Keratinocyte (primary cell): ENCODE results near the gene ELFN2. TPM values are rescaled to one million over a fixed set of nuclear protein-coding genes. Genes with fewer than 3 reads are reported as not detected.

Experiments
- DNase-seq: peaks from one replicate; pipeline ENCODE4 v3.0.0-alpha.2; 2011; ENCODE audit warnings: low read depth, missing footprints, low spot score
- FAIRE-seq: peaks from 2 replicates; lab custom pipeline; 2011; peaks lifted over from hg19 to GRCh38; lab: Jason Lieb, UNC
- H2AFZ ChIP-seq: 2 replicates; pipeline ENCODE4 v1.6.0; 2012; ENCODE audit warnings: low read length, control low read depth, inconsistent platforms; ENCODE audit not compliant: control insufficient read depth
- H3K27ac ChIP-seq: 2 replicates; pipeline ENCODE4 v1.5.1; 2011; ENCODE audit warnings: low read length; ENCODE audit not compliant: control insufficient read depth, insufficient read depth
- H3K27me3 ChIP-seq: 3 replicates; pipeline ENCODE4 v1.6.0; 2011; ENCODE audit warnings: low read length; ENCODE audit not compliant: control insufficient read depth, insufficient read depth; ENCODE audit errors: extremely low read depth
- H3K36me3 ChIP-seq, 2 experiments: 2 replicates in 1 of 2; 3 replicates in 1 of 2; pipeline ENCODE4 v1.5.1; 2011; ENCODE audit warnings: low read length in 2 of 2, mild to moderate bottlenecking in 1 of 2; ENCODE audit not compliant: control insufficient read depth in 2 of 2, insufficient read depth in 2 of 2; ENCODE audit errors: extremely low read depth in 1 of 2
- H3K4me1 ChIP-seq: 3 replicates; pipeline ENCODE4 v1.5.1; 2011; ENCODE audit warnings: low read length; ENCODE audit not compliant: control insufficient read depth, insufficient read depth; ENCODE audit errors: extremely low read depth
- H3K4me2 ChIP-seq: 3 replicates; pipeline ENCODE4 v1.6.0; 2011; ENCODE audit warnings: low read depth, low read length; ENCODE audit not compliant: control insufficient read depth, insufficient read depth; ENCODE audit errors: extremely low read depth
- H3K4me3 ChIP-seq, 3 experiments: fragments of 200-600 bp in 1 of 3; sonication (generic) in 1 of 3; 2 replicates in 2 of 3; 3 replicates in 1 of 3; pipeline ENCODE4 v1.5.1; 2011 to 2016; ENCODE audit warnings: low read length in 3 of 3, mild to moderate bottlenecking in 3 of 3, control low read depth in 2 of 3, inconsistent platforms in 1 of 3, low read depth in 1 of 3, mixed read lengths in 1 of 3, mixed run types in 1 of 3, moderate library complexity in 1 of 3; ENCODE audit not compliant: control insufficient read depth in 2 of 3, insufficient read depth in 2 of 3; ENCODE audit errors: extremely low read depth in 1 of 3
- H3K79me2 ChIP-seq: 2 replicates; pipeline ENCODE4 v1.6.0; 2012; ENCODE audit warnings: low read length; ENCODE audit not compliant: control insufficient read depth, insufficient read depth
- H3K9ac ChIP-seq: 3 replicates; pipeline ENCODE4 v1.6.0; 2011; ENCODE audit warnings: low read length; ENCODE audit not compliant: control insufficient read depth, insufficient read depth; ENCODE audit errors: extremely low read depth
- H3K9me1 ChIP-seq: 3 replicates; pipeline ENCODE4 v1.6.0; 2011; ENCODE audit warnings: low read length; ENCODE audit not compliant: control insufficient read depth, insufficient read depth; ENCODE audit errors: extremely low read depth
- H3K9me3 ChIP-seq: 2 replicates; pipeline ENCODE4 v1.5.1; 2012; ENCODE audit warnings: low read depth, low read length; ENCODE audit not compliant: control insufficient read depth
- H4K20me1 ChIP-seq: 3 replicates; pipeline ENCODE4 v1.6.0; 2011; ENCODE audit warnings: low read length; ENCODE audit not compliant: control insufficient read depth, insufficient read depth; ENCODE audit errors: extremely low read depth
- EZH2 ChIP-seq: IDR thresholded peaks from one replicate; pipeline ENCODE4 v1.6.1; 2012; ENCODE audit warnings: inconsistent platforms, mild to moderate bottlenecking, low read length, moderate library complexity
- dilution Hi-C: fragments of 300-500 bp; cut with MboI; formaldehyde crosslinking; loops from one replicate; pipeline ENCODE4 v1.7.0; 2020; ENCODE audit warnings: low sequenced_read_pairs; ENCODE audit not compliant: extremely low pct_ligation_motif_present
- polyA plus RNA-seq, 5 experiments: library from polyadenylated mRNA; depleted of rRNA in 3 of 5; stranded (reverse) in 3 of 5; stranded (forward) in 1 of 5; unstranded in 1 of 5; fragments of >200 nt; gene quantifications; 1 replicate in 1 of 5; 2 replicates in 3 of 5; 3 replicates in 1 of 5; pipeline versions ENCODE4 v1.2.1 to v1.2.3, GENCODE V29; 2011 to 2012; ENCODE audit warnings: missing spikeins in 2 of 5, low read depth in 1 of 5, low replicate concordance in 1 of 5
- TF ChIP-seq, protein P1 (sequence below), 3 experiments: IDR thresholded peaks in 1 of 3; conservative IDR thresholded peaks in 1 of 3; optimal IDR thresholded peaks in 1 of 3; 2 replicates in 2 of 3; 3 replicates in 1 of 3; pipeline versions ENCODE3 to v1.5.1; 2011; ENCODE audit warnings: low read length in 3 of 3, mild to moderate bottlenecking in 3 of 3, moderate library complexity in 2 of 3, control low read depth in 1 of 3, inconsistent platforms in 1 of 3; ENCODE audit not compliant: insufficient read depth in 2 of 3; ENCODE audit errors: extremely low read depth in 1 of 3

The ELFN2 gene
- polyA plus RNA-seq, 1 donor (not counting 4 experiments of a cell fraction or from before 2014, with no cell fraction given), result 0.13 TPM

DNA sequence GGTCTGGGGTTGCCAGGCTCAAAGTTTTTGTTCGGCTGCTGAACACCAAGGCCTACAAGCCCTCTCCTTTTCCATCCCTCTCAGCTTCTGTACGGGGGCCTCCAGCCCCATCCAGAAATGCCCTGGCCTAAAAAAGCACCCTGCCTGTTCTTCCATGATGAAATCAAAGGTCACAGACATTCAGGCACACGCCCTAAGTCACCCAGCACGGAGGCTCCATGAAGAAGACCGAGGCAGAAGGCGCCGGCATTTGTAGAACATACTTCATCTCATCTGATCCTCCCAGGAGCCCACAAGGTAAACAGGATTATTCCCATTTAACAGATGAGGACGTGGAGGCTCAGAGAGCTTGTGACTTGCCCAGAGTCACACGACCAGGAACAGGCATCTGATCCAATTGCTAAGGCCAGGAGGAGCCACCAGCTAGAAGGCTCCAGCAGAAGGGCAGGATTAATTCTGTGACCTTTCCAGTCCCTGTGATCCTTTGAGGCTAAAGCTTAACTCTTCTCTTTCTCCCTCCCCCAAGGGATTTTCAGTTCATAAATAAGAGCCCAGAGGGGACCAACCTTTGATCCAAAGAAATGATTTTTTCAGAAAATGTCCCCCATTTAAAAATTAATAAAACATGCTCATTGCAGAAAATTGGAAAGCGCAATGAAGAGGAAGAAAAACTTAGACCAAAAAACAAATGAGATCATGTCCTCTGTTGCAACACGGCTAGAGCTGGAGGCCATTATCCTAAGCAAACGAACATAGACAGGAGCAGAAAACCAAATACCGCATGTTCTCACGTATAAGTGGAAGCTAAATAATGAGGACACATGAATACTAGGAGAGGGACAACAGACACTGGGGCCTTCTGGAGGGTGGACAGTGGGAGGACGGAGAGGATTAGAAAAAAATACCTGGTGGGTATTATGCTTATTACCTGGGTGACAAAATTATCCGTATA is 106.3 kb downstream of the ELFN2 start:
- Histone ChIP-seq H3K9me1 (no peaks in the 10 kb centered on the region), H3K9me3 (no peaks in the 10 kb centered on the region), H3K9ac (no peak overlapping the region), H3K4me2 (no peak overlapping the region), H3K4me3 (no peak overlapping the region), H3K4me1 (peaks cover 36% of the 10 kb centered on the region), H2AFZ (no peak overlapping the region), H3K36me3 (no peaks in the 10 kb centered on the region), H4K20me1 (no peaks in the 10 kb centered on the region), H3K79me2 (no peaks in the 10 kb centered on the region), H3K27me3 (no peaks in the 10 kb centered on the region), H3K27ac (no peak overlapping the region)
- TF ChIP-seq, protein P1, sequence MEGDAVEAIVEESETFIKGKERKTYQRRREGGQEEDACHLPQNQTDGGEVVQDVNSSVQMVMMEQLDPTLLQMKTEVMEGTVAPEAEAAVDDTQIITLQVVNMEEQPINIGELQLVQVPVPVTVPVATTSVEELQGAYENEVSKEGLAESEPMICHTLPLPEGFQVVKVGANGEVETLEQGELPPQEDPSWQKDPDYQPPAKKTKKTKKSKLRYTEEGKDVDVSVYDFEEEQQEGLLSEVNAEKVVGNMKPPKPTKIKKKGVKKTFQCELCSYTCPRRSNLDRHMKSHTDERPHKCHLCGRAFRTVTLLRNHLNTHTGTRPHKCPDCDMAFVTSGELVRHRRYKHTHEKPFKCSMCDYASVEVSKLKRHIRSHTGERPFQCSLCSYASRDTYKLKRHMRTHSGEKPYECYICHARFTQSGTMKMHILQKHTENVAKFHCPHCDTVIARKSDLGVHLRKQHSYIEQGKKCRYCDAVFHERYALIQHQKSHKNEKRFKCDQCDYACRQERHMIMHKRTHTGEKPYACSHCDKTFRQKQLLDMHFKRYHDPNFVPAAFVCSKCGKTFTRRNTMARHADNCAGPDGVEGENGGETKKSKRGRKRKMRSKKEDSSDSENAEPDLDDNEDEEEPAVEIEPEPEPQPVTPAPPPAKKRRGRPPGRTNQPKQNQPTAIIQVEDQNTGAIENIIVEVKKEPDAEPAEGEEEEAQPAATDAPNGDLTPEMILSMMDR (optimal IDR thresholded peaks at IDR 0.05 in 1 of 3, IDR thresholded peaks at IDR 0.05 in 1 of 3, conservative IDR thresholded peaks at IDR 0.05 in 1 of 3; ENCODE audit: extremely low read depth in 1 of 3, insufficient read depth in 2 of 3, low read length in 3 of 3), result no peak
- no peak for TF ChIP-seq EZH2
- FAIRE-seq, result peak; percentile 36
- dilution Hi-C loops, result no loop called here
- DNase-seq, result no peak

DNA sequence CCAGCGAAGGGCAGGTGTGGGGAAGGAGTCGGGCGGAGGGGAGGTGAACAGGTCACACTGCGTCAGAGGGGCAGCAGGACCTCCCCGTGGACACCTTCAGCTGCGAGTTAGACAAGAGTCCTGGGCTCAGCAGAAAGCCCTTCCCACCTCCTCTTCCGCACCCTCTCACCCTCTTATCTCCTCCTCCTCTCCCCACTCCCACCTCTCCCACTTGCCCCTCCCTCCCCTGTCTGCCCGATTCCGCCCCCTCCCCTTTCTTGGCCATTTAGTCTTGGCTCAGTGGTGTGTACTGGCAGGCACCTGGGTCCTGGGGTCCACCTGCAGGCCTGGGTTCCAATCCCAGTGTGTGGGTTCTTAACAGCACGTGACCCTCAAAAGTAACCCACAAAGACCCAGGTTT is 107.8 kb downstream of the ELFN2 start:
- Histone ChIP-seq H3K9ac (no peak overlapping the region), H3K4me3 (no peak overlapping the region), H3K27me3 (no peaks in the 10 kb centered on the region), H3K4me1 (peaks cover 26% of the 10 kb centered on the region), H3K9me1 (no peaks in the 10 kb centered on the region), H3K4me2 (no peak overlapping the region), H3K27ac (no peak overlapping the region), H2AFZ (no peak overlapping the region), H3K36me3 (no peaks in the 10 kb centered on the region), H3K79me2 (no peaks in the 10 kb centered on the region), H3K9me3 (no peaks in the 10 kb centered on the region), H4K20me1 (no peaks in the 10 kb centered on the region)
- DNase-seq (no peak), FAIRE-seq (no peak)
- dilution Hi-C loops, result no loop called here
- TF ChIP-seq, protein P1 (optimal IDR thresholded peaks at IDR 0.05 in 1 of 3, IDR thresholded peaks at IDR 0.05 in 1 of 3, conservative IDR thresholded peaks at IDR 0.05 in 1 of 3; ENCODE audit: extremely low read depth in 1 of 3, insufficient read depth in 2 of 3, low read length in 3 of 3), result no peak
- no peak for TF ChIP-seq EZH2
